Stimulated activated CD8-positive, alpha-beta memory T cell treated with anti-CD3 and anti-CD28 coated beads, Interleukin-15, amount 100 ng/mL, for 48 hours (primary cell): ENCODE measurements around the gene SSBP3.
"Not testable (repeated sequence)": the region's sequence is repeated elsewhere in the genome, so short reads cannot be mapped to it uniquely, and the experiment has no call there.

Source experiments
- DNase-seq, 2 donors: peaks; one replicate each; pipeline ENCODE4 v3.0.0-alpha.2; 2020; ENCODE audit warnings: low read depth in 2 of 2

The SSBP3 gene

GRCh38 chr1:54392401-54392800, 13.8 kb downstream of the SSBP3 start:
- DNase-seq = no peak

- DNase-seq = no peak
Observed at GRCh38 chr1:54391450-54392209, 14.6 kb downstream of the SSBP3 start.

- DNase-seq = no peak
Observed at GRCh38 chr1:54390655-54391054, 15.5 kb downstream of the SSBP3 start.

- DNase-seq = not testable (repeated sequence)
Observed at GRCh38 chr1:54389608-54390007, 16.6 kb downstream of the SSBP3 start.

- DNase-seq = no peak
Observed at GRCh38 chr1:54387419-54387818, 18.8 kb downstream of the SSBP3 start.

- DNase-seq = no peak
Observed at GRCh38 chr1:54385727-54386022, 20.5 kb downstream of the SSBP3 start.

- DNase-seq = no peak
Observed at GRCh38 chr1:54384918-54385726, 21.1 kb downstream of the SSBP3 start.

- no peak for DNase-seq
Observed at GRCh38 chr1:54384471-54384870, 21.7 kb downstream of the SSBP3 start.

GRCh38 chr1:54381524-54381923, 24.7 kb downstream of the SSBP3 start:
- no peak for DNase-seq

GRCh38 chr1:54380290-54380882, 25.8 kb downstream of the SSBP3 start:
- DNase-seq = no peak

- DNase-seq = no peak
Observed at GRCh38 chr1:54379555-54380289, 26.5 kb downstream of the SSBP3 start.

GRCh38 chr1:54378874-54379554, 27.2 kb downstream of the SSBP3 start:
- no peak for DNase-seq

- DNase-seq = no peak
Observed at GRCh38 chr1:54378157-54378873, 27.9 kb downstream of the SSBP3 start.

GRCh38 chr1:54377040-54377691, 29.0 kb downstream of the SSBP3 start:
- no peak for DNase-seq

GRCh38 chr1:54376430-54377039, 29.7 kb downstream of the SSBP3 start:
- DNase-seq = no peak

- no peak for DNase-seq
Observed at GRCh38 chr1:54375712-54376429, 30.3 kb downstream of the SSBP3 start.

GRCh38 chr1:54375298-54375697, 30.9 kb downstream of the SSBP3 start:
- no peak for DNase-seq

GRCh38 chr1:54374766-54375165, 31.4 kb downstream of the SSBP3 start:
- DNase-seq = no peak

- no peak for DNase-seq
Observed at GRCh38 chr1:54372978-54373377, 33.2 kb downstream of the SSBP3 start.

GRCh38 chr1:54371942-54372275, 34.3 kb downstream of the SSBP3 start:
- DNase-seq = no peak
